ENCODE results near the gene DHCR24. TPM values are rescaled to one million over a fixed set of nuclear protein-coding genes. Genes with fewer than 3 reads are reported as not detected.

Gene DHCR24
- total RNA-seq, 1 experiment from 2014 or later, result 337 TPM

DNA sequence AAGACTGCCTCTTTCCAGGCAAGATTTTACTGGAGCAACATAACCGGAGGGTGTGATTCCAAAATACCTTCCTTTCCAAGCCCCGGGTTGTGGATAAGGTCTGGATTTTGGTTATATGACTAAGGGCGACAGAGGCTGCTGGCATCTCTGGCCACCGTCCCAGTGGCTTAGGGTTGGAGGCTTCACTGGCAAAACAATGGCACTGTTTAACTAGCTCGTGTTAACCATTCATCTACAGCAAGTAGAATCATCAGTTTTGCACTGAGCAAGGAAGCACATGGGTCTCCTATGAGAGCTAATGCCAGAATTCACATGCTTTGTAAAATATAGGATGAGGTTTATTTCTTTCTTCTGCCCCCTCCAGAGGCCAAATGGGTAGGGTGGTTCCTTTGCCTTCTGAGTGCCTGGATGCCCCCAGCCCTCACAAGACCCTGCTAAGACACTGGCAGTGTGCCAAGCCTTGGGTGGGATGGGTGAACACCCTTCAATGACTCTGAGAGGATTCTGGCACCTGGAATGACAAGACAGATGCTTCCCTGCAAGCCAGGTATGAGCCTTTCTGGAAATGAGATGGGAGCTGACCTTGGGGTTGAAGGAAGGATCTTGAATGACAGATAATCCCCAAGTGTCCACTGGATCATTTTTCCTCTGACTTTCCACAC is 36.8 kb downstream of the DHCR24 start:
- CTCF ChIA-PET, result no interaction called here
- no peak overlapping the region for H3K4me3 Mint-ChIP-seq
- TF ChIP-seq ZNF263 (CRISPR knock-in tag; IDR thresholded peaks at IDR 0.05; ENCODE audit: low read depth), result no peak
- TF ChIP-seq, protein P1, sequence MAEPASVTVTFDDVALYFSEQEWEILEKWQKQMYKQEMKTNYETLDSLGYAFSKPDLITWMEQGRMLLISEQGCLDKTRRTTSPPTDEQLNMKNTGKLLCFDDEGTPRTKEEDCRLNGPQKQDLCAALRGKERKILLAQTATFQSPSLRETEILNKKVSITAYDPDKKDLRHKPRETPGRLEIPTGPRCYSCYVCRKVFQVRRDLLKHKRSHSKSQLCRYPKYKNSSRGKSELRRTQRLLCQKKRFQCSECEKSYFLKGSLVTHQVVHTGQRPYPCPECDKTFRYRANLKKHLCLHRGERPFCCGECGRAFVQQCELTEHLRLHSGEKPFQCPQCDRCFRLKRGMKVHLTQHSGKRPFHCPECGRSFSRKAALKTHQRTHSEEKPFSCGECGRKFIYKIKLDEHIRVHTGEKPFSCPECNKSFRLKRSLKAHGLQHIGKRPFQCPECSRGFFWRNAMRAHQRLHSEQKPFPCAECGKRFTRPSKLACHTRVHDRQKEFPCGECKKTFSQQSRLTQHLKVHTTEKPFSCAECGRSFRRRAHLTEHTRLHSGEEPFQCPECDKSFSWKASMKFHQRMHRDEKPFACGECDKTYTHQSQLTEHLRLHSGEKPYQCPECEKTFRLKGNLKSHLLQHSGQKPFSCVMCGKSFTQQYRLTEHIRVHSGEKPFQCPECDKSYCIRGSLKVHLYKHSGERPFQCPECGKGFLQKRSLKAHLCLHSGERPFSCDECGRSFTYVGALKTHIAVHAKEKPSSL (CRISPR knock-in tag; conservative IDR thresholded peaks at IDR 0.05), result no peak
- TF ChIP-seq NR2C2 (CRISPR knock-in tag; IDR thresholded peaks at IDR 0.05), result no peak
- TF ChIP-seq ZNF671 (CRISPR knock-in tag; IDR thresholded peaks at IDR 0.05), result no peak
- TF ChIP-seq NR3C1 (CRISPR knock-in tag; conservative IDR thresholded peaks at IDR 0.05; ENCODE audit: low read depth), result no peak
- no peak for TF ChIP-seq NFE2L1 (CRISPR knock-in tag; IDR thresholded peaks at IDR 0.05)
- no peak for TF ChIP-seq CREM (CRISPR knock-in tag; IDR thresholded peaks at IDR 0.05)
- TF ChIP-seq OVOL2 (CRISPR knock-in tag; IDR thresholded peaks at IDR 0.05; ENCODE audit: borderline replicate concordance), result no peak
- no peak for TF ChIP-seq FOXP1 (CRISPR knock-in tag; IDR thresholded peaks at IDR 0.05; ENCODE audit: borderline replicate concordance)
- TF ChIP-seq ZNF423 (CRISPR knock-in tag; IDR thresholded peaks at IDR 0.05), result no peak
- POLR2A ChIA-PET, result no interaction called here
- no peaks in the 10 kb centered on the region for H3K27me3 Mint-ChIP-seq (ENCODE audit: low read depth)
- DNase-seq (ENCODE audit: low spot score), result no peak
- H3K4me1 Mint-ChIP-seq, result no peaks in the 10 kb centered on the region
- no peak for ATAC-seq
- H3K27ac Mint-ChIP-seq, result no peak overlapping the region
- peaks cover 67% of the 10 kb centered on the region for H3K36me3 Mint-ChIP-seq
- no peaks in the 10 kb centered on the region for H3K9me3 Mint-ChIP-seq

DNA sequence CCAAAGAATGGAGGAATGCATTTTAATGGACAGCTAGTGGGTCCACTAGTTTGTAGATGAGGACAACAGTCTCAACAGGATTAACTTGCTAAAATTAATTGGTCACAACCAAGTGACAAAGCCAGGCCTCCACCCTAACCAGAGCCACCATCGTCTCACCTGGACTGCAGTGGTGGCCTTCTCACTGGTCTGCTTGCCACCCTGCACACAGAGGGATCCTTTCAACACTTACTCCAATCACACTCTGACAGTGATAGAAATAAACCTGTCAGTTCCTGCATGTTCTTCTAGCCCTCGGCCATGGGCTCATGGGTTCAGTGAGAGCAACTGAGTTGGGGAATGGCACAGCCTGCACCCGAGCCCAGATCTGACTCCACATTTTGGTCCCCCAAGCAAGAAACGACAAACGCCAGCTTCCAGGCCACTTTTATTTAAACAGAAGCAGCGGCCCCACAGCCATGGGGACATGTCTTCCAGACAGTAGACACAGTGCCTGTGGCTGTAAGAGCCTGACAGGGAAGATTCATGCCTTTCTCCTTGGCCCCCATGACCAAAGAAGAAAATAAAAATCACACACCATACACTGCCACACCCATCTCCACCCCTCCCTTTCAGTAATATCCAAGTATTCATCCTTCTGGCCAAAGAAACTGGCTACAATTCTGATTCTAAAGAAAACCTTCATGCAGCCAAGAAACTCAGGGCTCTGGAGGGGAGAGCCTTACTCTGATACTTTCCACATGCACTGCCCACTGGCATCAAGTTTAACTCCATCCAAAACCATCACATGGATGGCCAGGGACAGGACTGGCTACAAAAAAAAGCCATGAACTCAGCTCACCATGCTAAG is 37.6 kb downstream of the DHCR24 start:
- Mint-ChIP-seq H3K4me3 (no peak overlapping the region), H3K36me3 (peaks cover 61% of the 10 kb centered on the region), H3K9me3 (no peaks in the 10 kb centered on the region), H3K27ac (no peak overlapping the region), H3K27me3 (ENCODE audit: low read depth) (no peaks in the 10 kb centered on the region), H3K4me1 (no peaks in the 10 kb centered on the region)
- POLR2A ChIA-PET, result no interaction called here
- CTCF ChIA-PET, result interaction anchor here (1.1 to 1.7 kb wide), 3 partner anchors 36 to 173 kb away, joined by 3 to 6 read pairs (median 6); no protein-coding TSS in a partner anchor
- DNase-seq (ENCODE audit: low spot score) (no peak), ATAC-seq (no peak)
- TF ChIP-seq ZNF396 (CRISPR knock-in tag; IDR thresholded peaks at IDR 0.05; ENCODE audit: borderline replicate concordance) (no peak), MXD4 (CRISPR knock-in tag; IDR thresholded peaks at IDR 0.05; ENCODE audit: borderline replicate concordance) (no peak), MYBL2 (CRISPR knock-in tag; IDR thresholded peaks at IDR 0.05) (no peak), KAT7 (CRISPR knock-in tag; IDR thresholded peaks at IDR 0.05; ENCODE audit: borderline replicate concordance) (no peak), JAZF1 (CRISPR knock-in tag; IDR thresholded peaks at IDR 0.05) (no peak), JUN (CRISPR knock-in tag; IDR thresholded peaks at IDR 0.05) (no peak), TEAD4 (CRISPR knock-in tag; IDR thresholded peaks at IDR 0.05) (no peak)
- TF ChIP-seq, protein P2, sequence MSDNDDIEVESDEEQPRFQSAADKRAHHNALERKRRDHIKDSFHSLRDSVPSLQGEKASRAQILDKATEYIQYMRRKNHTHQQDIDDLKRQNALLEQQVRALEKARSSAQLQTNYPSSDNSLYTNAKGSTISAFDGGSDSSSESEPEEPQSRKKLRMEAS (CRISPR knock-in tag; IDR thresholded peaks at IDR 0.05), result no peak
- TF ChIP-seq, protein P3, sequence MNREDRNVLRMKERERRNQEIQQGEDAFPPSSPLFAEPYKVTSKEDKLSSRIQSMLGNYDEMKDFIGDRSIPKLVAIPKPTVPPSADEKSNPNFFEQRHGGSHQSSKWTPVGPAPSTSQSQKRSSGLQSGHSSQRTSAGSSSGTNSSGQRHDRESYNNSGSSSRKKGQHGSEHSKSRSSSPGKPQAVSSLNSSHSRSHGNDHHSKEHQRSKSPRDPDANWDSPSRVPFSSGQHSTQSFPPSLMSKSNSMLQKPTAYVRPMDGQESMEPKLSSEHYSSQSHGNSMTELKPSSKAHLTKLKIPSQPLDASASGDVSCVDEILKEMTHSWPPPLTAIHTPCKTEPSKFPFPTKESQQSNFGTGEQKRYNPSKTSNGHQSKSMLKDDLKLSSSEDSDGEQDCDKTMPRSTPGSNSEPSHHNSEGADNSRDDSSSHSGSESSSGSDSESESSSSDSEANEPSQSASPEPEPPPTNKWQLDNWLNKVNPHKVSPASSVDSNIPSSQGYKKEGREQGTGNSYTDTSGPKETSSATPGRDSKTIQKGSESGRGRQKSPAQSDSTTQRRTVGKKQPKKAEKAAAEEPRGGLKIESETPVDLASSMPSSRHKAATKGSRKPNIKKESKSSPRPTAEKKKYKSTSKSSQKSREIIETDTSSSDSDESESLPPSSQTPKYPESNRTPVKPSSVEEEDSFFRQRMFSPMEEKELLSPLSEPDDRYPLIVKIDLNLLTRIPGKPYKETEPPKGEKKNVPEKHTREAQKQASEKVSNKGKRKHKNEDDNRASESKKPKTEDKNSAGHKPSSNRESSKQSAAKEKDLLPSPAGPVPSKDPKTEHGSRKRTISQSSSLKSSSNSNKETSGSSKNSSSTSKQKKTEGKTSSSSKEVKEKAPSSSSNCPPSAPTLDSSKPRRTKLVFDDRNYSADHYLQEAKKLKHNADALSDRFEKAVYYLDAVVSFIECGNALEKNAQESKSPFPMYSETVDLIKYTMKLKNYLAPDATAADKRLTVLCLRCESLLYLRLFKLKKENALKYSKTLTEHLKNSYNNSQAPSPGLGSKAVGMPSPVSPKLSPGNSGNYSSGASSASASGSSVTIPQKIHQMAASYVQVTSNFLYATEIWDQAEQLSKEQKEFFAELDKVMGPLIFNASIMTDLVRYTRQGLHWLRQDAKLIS (CRISPR knock-in tag; IDR thresholded peaks at IDR 0.05; ENCODE audit: borderline replicate concordance), result no peak
- TF ChIP-seq, protein P4, sequence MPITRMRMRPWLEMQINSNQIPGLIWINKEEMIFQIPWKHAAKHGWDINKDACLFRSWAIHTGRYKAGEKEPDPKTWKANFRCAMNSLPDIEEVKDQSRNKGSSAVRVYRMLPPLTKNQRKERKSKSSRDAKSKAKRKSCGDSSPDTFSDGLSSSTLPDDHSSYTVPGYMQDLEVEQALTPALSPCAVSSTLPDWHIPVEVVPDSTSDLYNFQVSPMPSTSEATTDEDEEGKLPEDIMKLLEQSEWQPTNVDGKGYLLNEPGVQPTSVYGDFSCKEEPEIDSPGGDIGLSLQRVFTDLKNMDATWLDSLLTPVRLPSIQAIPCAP (CRISPR knock-in tag; IDR thresholded peaks at IDR 0.05), result no peak
- TF ChIP-seq, protein P5, sequence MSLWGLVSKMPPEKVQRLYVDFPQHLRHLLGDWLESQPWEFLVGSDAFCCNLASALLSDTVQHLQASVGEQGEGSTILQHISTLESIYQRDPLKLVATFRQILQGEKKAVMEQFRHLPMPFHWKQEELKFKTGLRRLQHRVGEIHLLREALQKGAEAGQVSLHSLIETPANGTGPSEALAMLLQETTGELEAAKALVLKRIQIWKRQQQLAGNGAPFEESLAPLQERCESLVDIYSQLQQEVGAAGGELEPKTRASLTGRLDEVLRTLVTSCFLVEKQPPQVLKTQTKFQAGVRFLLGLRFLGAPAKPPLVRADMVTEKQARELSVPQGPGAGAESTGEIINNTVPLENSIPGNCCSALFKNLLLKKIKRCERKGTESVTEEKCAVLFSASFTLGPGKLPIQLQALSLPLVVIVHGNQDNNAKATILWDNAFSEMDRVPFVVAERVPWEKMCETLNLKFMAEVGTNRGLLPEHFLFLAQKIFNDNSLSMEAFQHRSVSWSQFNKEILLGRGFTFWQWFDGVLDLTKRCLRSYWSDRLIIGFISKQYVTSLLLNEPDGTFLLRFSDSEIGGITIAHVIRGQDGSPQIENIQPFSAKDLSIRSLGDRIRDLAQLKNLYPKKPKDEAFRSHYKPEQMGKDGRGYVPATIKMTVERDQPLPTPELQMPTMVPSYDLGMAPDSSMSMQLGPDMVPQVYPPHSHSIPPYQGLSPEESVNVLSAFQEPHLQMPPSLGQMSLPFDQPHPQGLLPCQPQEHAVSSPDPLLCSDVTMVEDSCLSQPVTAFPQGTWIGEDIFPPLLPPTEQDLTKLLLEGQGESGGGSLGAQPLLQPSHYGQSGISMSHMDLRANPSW (CRISPR knock-in tag; conservative IDR thresholded peaks at IDR 0.05; ENCODE audit: low read depth), result no peak
- TF ChIP-seq, protein P1 (CRISPR knock-in tag; conservative IDR thresholded peaks at IDR 0.05), result no peak
